H1 (cell line): Measurements from ENCODE around the gene HACD2. TPM values are rescaled to one million over a fixed set of nuclear protein-coding genes. Genes with fewer than 3 reads are reported as not detected.

Experiments
- CTCF ChIA-PET: fragments of 300-600 bp; sonication (Branson Sonifier 250); formaldehyde crosslinking; loops from one replicate; lab custom pipeline; 2021; ENCODE audit not compliant: partially characterized antibody; lab: Charles Lee
- POLR2A ChIA-PET: fragments of 300-600 bp; sonication (Branson Sonifier 250); formaldehyde crosslinking; loops from one replicate; lab custom pipeline; 2021; ENCODE audit warnings: inconsistent platforms; ENCODE audit not compliant: partially characterized antibody; lab: Charles Lee
- DNase-seq, 2 experiments: peaks; one replicate each; pipeline versions ENCODE4 v3.0.0 to v3.0.0-alpha.2; 2010 to 2022; ENCODE audit warnings: low spot score in 2 of 2, low read depth in 1 of 2, mixed read lengths in 1 of 2
- FAIRE-seq: peaks from 2 replicates; lab custom pipeline; 2011; peaks lifted over from hg19 to GRCh38; lab: Jason Lieb, UNC
- H2AFZ ChIP-seq: 2 replicates; pipeline ENCODE4 v1.8.1; 2012; ENCODE audit warnings: low read length, inconsistent platforms
- H2AK5ac ChIP-seq: 2 replicates; pipeline ENCODE4 v1.6.1; 2013; ENCODE audit warnings: low read depth, low read length
- H2BK120ac ChIP-seq: replicated peaks from 2 replicates; pipeline ENCODE3; 2013; ENCODE audit warnings: low read depth, low read length, inconsistent platforms
- H2BK12ac ChIP-seq: 2 replicates; pipeline ENCODE4 v1.6.1; 2013; ENCODE audit warnings: low read depth, low read length
- H2BK15ac ChIP-seq: 2 replicates; pipeline ENCODE4 v1.6.1; 2013; ENCODE audit warnings: low read length
- H2BK20ac ChIP-seq: 2 replicates; pipeline ENCODE4 v1.6.1; 2013; ENCODE audit warnings: low read length
- H2BK5ac ChIP-seq: 2 replicates; pipeline ENCODE4 v1.6.1; 2013; ENCODE audit warnings: low read depth, low read length
- H3K14ac ChIP-seq: 2 replicates; pipeline ENCODE4 v1.6.1; 2013; ENCODE audit warnings: inconsistent platforms; ENCODE audit not compliant: insufficient read length
- H3K18ac ChIP-seq: 2 replicates; pipeline ENCODE4 v1.6.1; 2013; ENCODE audit warnings: low read length; ENCODE audit errors: extremely low read depth
- H3K23ac ChIP-seq: 2 replicates; pipeline ENCODE4 v1.6.1; 2013; ENCODE audit warnings: inconsistent platforms; ENCODE audit not compliant: insufficient read length
- H3K23me2 ChIP-seq: 2 replicates; pipeline ENCODE4 v1.6.1; 2013; ENCODE audit warnings: low read depth, low read length
- H3K27ac ChIP-seq: 2 replicates; pipeline ENCODE4 v1.6.1; 2011; ENCODE audit warnings: low read depth, low read length, inconsistent platforms
- H3K27me3 ChIP-seq, 4 experiments: replicated peaks in 1 of 4; 1 replicate in 1 of 4; 2 replicates in 3 of 4; pipeline versions ENCODE4 v1.6.1 to v1.8.1; 2011 to 2013; ENCODE audit warnings: low read length in 3 of 4, mild to moderate bottlenecking in 3 of 4, inconsistent platforms in 2 of 4, mixed read lengths in 2 of 4, moderate library complexity in 1 of 4; ENCODE audit not compliant: control insufficient read depth in 3 of 4, insufficient read depth in 3 of 4; ENCODE audit errors: extremely low read depth in 1 of 4
- H3K36me3 ChIP-seq, 4 experiments: 2 replicates each; pipeline versions ENCODE4 v1.6.1 to v1.8.1; 2011 to 2013; ENCODE audit warnings: mild to moderate bottlenecking in 4 of 4, low read length in 3 of 4, moderate library complexity in 2 of 4, control low read depth in 1 of 4, inconsistent platforms in 1 of 4; ENCODE audit not compliant: insufficient read depth in 4 of 4, control insufficient read depth in 2 of 4
- H3K4ac ChIP-seq: replicated peaks from 2 replicates; pipeline ENCODE3; 2013; ENCODE audit warnings: low read length, low read depth, mixed read lengths, inconsistent platforms; ENCODE audit not compliant: insufficient read length
- H3K4me1 ChIP-seq, 4 experiments: replicated peaks in 1 of 4; 1 replicate in 1 of 4; 2 replicates in 3 of 4; pipeline versions ENCODE4 v1.6.1 to v1.8.1; 2011 to 2013; ENCODE audit warnings: low read length in 3 of 4, inconsistent platforms in 2 of 4, mixed read lengths in 1 of 4; ENCODE audit not compliant: insufficient read depth in 4 of 4, control insufficient read depth in 3 of 4
- H3K4me2 ChIP-seq, 2 experiments: 2 replicates each; pipeline versions ENCODE4 v1.6.1 to v1.8.1; 2011 to 2013; ENCODE audit warnings: low read depth in 2 of 2, low read length in 2 of 2, control low read depth in 1 of 2, inconsistent platforms in 1 of 2, mild to moderate bottlenecking in 1 of 2; ENCODE audit not compliant: insufficient read depth in 1 of 2
- H3K4me3 ChIP-seq, 4 experiments: fragments of 200-600, 300-600 bp in 1 of 4; sonication (generic), shearing (Covaris generic), sonication (Bioruptor Twin) in 1 of 4; 2 replicates each; pipeline versions ENCODE4 v1.5.1 to v1.8.1; 2011 to 2016; ENCODE audit warnings: low read length in 4 of 4, low read depth in 3 of 4, control low read depth in 2 of 4, inconsistent platforms in 2 of 4, mild to moderate bottlenecking in 2 of 4, mixed read lengths in 1 of 4, moderate library complexity in 1 of 4; ENCODE audit not compliant: insufficient read depth in 2 of 4; ENCODE audit errors: extremely low read depth in 1 of 4
- H3K56ac ChIP-seq: replicated peaks from 2 replicates; pipeline ENCODE3; 2013; ENCODE audit warnings: low read depth, mild to moderate bottlenecking, mixed read lengths, low read length, inconsistent platforms; ENCODE audit not compliant: insufficient read length
- H3K79me1 ChIP-seq: 2 replicates; pipeline ENCODE4 v1.6.1; 2013; ENCODE audit warnings: low read depth, low read length, control low read depth
- H3K79me2 ChIP-seq, 2 experiments: 2 replicates each; pipeline versions ENCODE4 v1.6.1 to v1.8.1; 2012 to 2013; ENCODE audit warnings: low read length in 2 of 2, mild to moderate bottlenecking in 2 of 2, inconsistent platforms in 1 of 2; ENCODE audit not compliant: insufficient read depth in 2 of 2, control insufficient read depth in 1 of 2
- H3K9ac ChIP-seq, 4 experiments: replicated peaks in 1 of 4; 1 replicate in 1 of 4; 2 replicates in 3 of 4; pipeline versions ENCODE4 v1.6.1 to v1.8.1; 2011 to 2013; ENCODE audit warnings: low read depth in 3 of 4, low read length in 3 of 4, control low read depth in 2 of 4, mild to moderate bottlenecking in 2 of 4, moderate library complexity in 2 of 4, inconsistent platforms in 1 of 4; ENCODE audit errors: extremely low read depth in 1 of 4
- H3K9me3 ChIP-seq, 2 experiments: 2 replicates each; pipeline versions ENCODE4 v1.6.1 to v1.8.1; 2012 to 2013; ENCODE audit warnings: mild to moderate bottlenecking in 2 of 2, moderate library complexity in 2 of 2, control low read depth in 1 of 2, inconsistent platforms in 1 of 2, low read depth in 1 of 2, low read length in 1 of 2, mixed read lengths in 1 of 2; ENCODE audit not compliant: insufficient read depth in 2 of 2
- H4K20me1 ChIP-seq, 2 experiments: replicated peaks in 1 of 2; 2 replicates each; pipeline versions ENCODE3 to v1.8.1; 2011 to 2013; ENCODE audit warnings: inconsistent platforms in 2 of 2, low read length in 2 of 2, mild to moderate bottlenecking in 1 of 2; ENCODE audit not compliant: insufficient read depth in 2 of 2, control insufficient read depth in 1 of 2
- H4K5ac ChIP-seq: 2 replicates; pipeline ENCODE4 v1.6.1; 2013; ENCODE audit warnings: low read length, low read depth, mixed read lengths, inconsistent platforms; ENCODE audit not compliant: insufficient read length
- H4K8ac ChIP-seq: 2 replicates; pipeline ENCODE4 v1.8.0; 2013; ENCODE audit warnings: mild to moderate bottlenecking, moderate library complexity, low read length, inconsistent platforms; ENCODE audit not compliant: insufficient read depth; ENCODE audit errors: extremely low read depth
- H4K91ac ChIP-seq: replicated peaks from 2 replicates; pipeline ENCODE3; 2013; ENCODE audit warnings: low read length, mixed read lengths, inconsistent platforms; ENCODE audit not compliant: insufficient read length
- JUND ChIP-seq: IDR thresholded peaks from 2 replicates; pipeline ENCODE4 v1.6.1; 2011; ENCODE audit warnings: mild to moderate bottlenecking, improper control_type of control experiment, low read length
- KDM1A ChIP-seq: fragments of 200-600, 300-600 bp; sonication (generic); IDR thresholded peaks from 2 replicates; pipeline ENCODE4 v1.7.1; 2016; ENCODE audit warnings: mild to moderate bottlenecking, low read length, borderline replicate concordance
- KDM5A ChIP-seq: fragments of 200-600 bp; IDR thresholded peaks from 2 replicates; pipeline ENCODE4 v1.7.1; 2012; ENCODE audit warnings: mild to moderate bottlenecking, low read length, inconsistent platforms, mixed read lengths
- NANOG ChIP-seq: IDR thresholded peaks from 2 replicates; pipeline ENCODE4 v1.6.1; 2011; ENCODE audit warnings: low read length, low read depth, mild to moderate bottlenecking, inconsistent platforms; ENCODE audit not compliant: insufficient read depth, poor library complexity, severe bottlenecking
- RAD21 ChIP-seq, 2 experiments: IDR thresholded peaks in 1 of 2; conservative IDR thresholded peaks in 1 of 2; 2 replicates each; pipeline ENCODE4 v1.6.1; 2011; ENCODE audit warnings: low read depth in 2 of 2, low read length in 2 of 2, improper control_type of control experiment in 1 of 2, inconsistent platforms in 1 of 2, mild to moderate bottlenecking in 1 of 2, moderate library complexity in 1 of 2
- SP4 ChIP-seq: IDR thresholded peaks from 2 replicates; pipeline ENCODE4 v1.6.1; 2012; ENCODE audit warnings: low read length, inconsistent platforms
- TBP ChIP-seq: IDR thresholded peaks from 2 replicates; pipeline ENCODE4 v1.6.1; 2011; ENCODE audit warnings: low read depth, low read length, improper control_type of control experiment
- WGBS, 2 experiments: shearing (Covaris generic) in 1 of 2; methylation state at CpG; one replicate each; pipeline versions ENCODE4 v1.1.6 to v1.1.7; 2013 to 2015; ENCODE audit warnings: low lambda C conversion rate in 2 of 2, mixed read lengths in 2 of 2, inconsistent platforms in 1 of 2, low coverage in 1 of 2, missing lambda C conversion rate in 1 of 2; ENCODE audit not compliant: insufficient replicate concordance in 2 of 2, insufficient coverage in 1 of 2, insufficient read length in 1 of 2; ENCODE audit errors: extremely low coverage in 1 of 2, missing lambda C conversion rate in 1 of 2; 5-methylcytosine and 5-hydroxymethylcytosine counted together
- polyA plus RNA-seq, 7 experiments: library from polyadenylated mRNA; depleted of rRNA in 3 of 7; stranded (reverse) in 5 of 7; unstranded in 2 of 7; fragments of >200 nt in 5 of 7; fragments of 200-250 nt in 2 of 7; gene quantifications; 1 replicate in 5 of 7; 2 replicates in 1 of 7; 4 replicates in 1 of 7; pipeline versions ENCODE4 v1.2.1 to v1.2.3, GENCODE V29; 2011 to 2013; ENCODE audit warnings: missing spikeins in 2 of 7, mixed read lengths in 2 of 7
- total RNA-seq: library from RNA; stranded (reverse); fragmentation: NEBNext Ultra II Directional; extraction: Animal tissue kit (Norgen Biotek cat#: 25700); gene quantifications from 2 replicates; pipeline ENCODE4 v1.2.1, GENCODE V29; 2021

Gene HACD2
- total and polyA plus RNA-seq, 2 of the 8 experiments (the other 6 are each of a cell fraction or from before 2014, with no cell fraction given) = 24.9 to 31.2 TPM

GRCh38 chr3:123610331-123610730, 25.5 kb upstream of the HACD2 start:
- Histone ChIP-seq H4K5ac (no peak overlapping the region), H2AFZ (no peak overlapping the region), H3K4ac (no peak overlapping the region), H3K23me2 (no peaks in the 10 kb centered on the region), H3K9ac (no peak overlapping the region), H3K4me1 (peaks cover 0 to 4% (median 3%) of the 10 kb centered on the region in 4 experiments; a peak in 3 of 7 replicates), H3K23ac (no peak overlapping the region), H2BK5ac (no peak overlapping the region), H3K27ac (no peak overlapping the region), H2AK5ac (no peak overlapping the region), H2BK12ac (no peak overlapping the region), H2BK20ac (no peak overlapping the region), H3K4me3 (no peak overlapping the region), H3K79me1 (no peaks in the 10 kb centered on the region), H3K9me3 (no peaks in the 10 kb centered on the region), H3K27me3 (no peaks in the 10 kb centered on the region)
- POLR2A ChIA-PET = interaction anchor here (3.0 kb wide), 1 partner anchor 8 kb away, joined by 7 read pairs; no protein-coding TSS in a partner anchor
- DNase-seq = no peak
- CTCF ChIA-PET = no interaction called here
- TF ChIP-seq NANOG (no peak), SP4 (no peak), JUND (no peak), KDM1A (no peak), KDM5A (no peak), TBP (no peak), RAD21 (IDR thresholded peaks at IDR 0.05 in 1 of 2, conservative IDR thresholded peaks at IDR 0.05 in 1 of 2; ENCODE audit: low read depth in 2 of 2, low read length in 2 of 2) (no peak)
- TF ChIP-seq, all 59 proteins: peak for 0
- Histone ChIP-seq H3K14ac (no peak overlapping the region), H2BK15ac (no peak overlapping the region), H2BK120ac (no peak overlapping the region), H3K79me2 (no peaks in the 10 kb centered on the region), H3K18ac (no peak overlapping the region), H4K8ac (no peak overlapping the region), H4K91ac (no peak overlapping the region), H3K36me3 (peaks cover 0 to 7% (median 3%) of the 10 kb centered on the region in 4 experiments; a peak in 3 of 8 replicates), H3K4me2 (no peak overlapping the region), H3K56ac (no peak overlapping the region), H4K20me1 (no peaks in the 10 kb centered on the region)
- WGBS, 2 experiments = 97% methylated on average over 3 of the region's 3 CpGs; no CpG with 5 or more reads in 1 of the 2 experiments
- no peak for FAIRE-seq
